Choroid plexus epithelial cell (primary cell): ENCODE data around the gene SLC4A1.

Experiments
- DNase-seq: peaks from one replicate; pipeline ENCODE4 v3.0.0-alpha.2; 2010; ENCODE audit warnings: low read depth
- H3K4me3 ChIP-seq: 2 replicates; pipeline ENCODE4 v1.5.1; 2011; ENCODE audit warnings: low read depth, mild to moderate bottlenecking, control low read depth, low read length, moderate library complexity
- TF ChIP-seq, protein P1 (sequence below): conservative IDR thresholded peaks from 2 replicates; pipeline ENCODE4 v1.5.1; 2011; ENCODE audit warnings: low read depth, mild to moderate bottlenecking, control low read depth, inconsistent platforms, low read length, moderate library complexity

The SLC4A1 gene

GRCh38 chr17:44284024-44284400, 16.1 kb upstream of the SLC4A1 start:
- TF ChIP-seq, protein P1, sequence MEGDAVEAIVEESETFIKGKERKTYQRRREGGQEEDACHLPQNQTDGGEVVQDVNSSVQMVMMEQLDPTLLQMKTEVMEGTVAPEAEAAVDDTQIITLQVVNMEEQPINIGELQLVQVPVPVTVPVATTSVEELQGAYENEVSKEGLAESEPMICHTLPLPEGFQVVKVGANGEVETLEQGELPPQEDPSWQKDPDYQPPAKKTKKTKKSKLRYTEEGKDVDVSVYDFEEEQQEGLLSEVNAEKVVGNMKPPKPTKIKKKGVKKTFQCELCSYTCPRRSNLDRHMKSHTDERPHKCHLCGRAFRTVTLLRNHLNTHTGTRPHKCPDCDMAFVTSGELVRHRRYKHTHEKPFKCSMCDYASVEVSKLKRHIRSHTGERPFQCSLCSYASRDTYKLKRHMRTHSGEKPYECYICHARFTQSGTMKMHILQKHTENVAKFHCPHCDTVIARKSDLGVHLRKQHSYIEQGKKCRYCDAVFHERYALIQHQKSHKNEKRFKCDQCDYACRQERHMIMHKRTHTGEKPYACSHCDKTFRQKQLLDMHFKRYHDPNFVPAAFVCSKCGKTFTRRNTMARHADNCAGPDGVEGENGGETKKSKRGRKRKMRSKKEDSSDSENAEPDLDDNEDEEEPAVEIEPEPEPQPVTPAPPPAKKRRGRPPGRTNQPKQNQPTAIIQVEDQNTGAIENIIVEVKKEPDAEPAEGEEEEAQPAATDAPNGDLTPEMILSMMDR = no peak
- no peak overlapping the region for H3K4me3 ChIP-seq
- no peak for DNase-seq

- DNase-seq = no peak
- TF ChIP-seq, protein P1 = no peak
- no peak overlapping the region for H3K4me3 ChIP-seq
Measured at GRCh38 chr17:44283344-44284023, 15.5 kb upstream of the SLC4A1 start.

GRCh38 chr17:44282264-44282663, 14.3 kb upstream of the SLC4A1 start:
- DNase-seq = no peak
- no peak overlapping the region for H3K4me3 ChIP-seq
- TF ChIP-seq, protein P1 = no peak

DNA sequence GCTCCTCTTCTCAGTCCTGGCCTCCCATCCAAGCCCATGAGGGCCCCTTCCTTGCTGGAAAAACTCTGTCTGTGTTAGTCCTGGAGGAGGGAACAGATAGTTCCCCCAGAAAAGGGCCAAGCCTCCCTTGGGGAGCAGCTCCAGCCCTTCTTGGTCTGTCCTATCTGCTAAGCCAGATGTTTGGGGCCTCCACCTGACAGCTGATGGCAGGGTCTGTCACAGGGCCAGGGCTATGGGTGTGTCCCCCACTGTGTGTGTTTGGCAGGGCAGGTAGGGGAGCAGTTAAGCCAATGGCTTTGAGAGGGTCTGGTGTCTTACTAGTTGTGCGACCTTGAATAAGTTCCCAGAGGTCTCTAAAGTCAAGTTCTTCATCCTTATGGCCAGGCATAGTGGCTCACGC, 13.6 kb upstream of the SLC4A1 start:
- H3K4me3 ChIP-seq = no peak overlapping the region
- TF ChIP-seq, protein P1 = no peak
- no peak for DNase-seq

GRCh38 chr17:44280392-44280937, 12.5 kb upstream of the SLC4A1 start:
- DNase-seq = peak; percentile 18
- no peak overlapping the region for H3K4me3 ChIP-seq
- TF ChIP-seq, protein P1 = no peak

DNA sequence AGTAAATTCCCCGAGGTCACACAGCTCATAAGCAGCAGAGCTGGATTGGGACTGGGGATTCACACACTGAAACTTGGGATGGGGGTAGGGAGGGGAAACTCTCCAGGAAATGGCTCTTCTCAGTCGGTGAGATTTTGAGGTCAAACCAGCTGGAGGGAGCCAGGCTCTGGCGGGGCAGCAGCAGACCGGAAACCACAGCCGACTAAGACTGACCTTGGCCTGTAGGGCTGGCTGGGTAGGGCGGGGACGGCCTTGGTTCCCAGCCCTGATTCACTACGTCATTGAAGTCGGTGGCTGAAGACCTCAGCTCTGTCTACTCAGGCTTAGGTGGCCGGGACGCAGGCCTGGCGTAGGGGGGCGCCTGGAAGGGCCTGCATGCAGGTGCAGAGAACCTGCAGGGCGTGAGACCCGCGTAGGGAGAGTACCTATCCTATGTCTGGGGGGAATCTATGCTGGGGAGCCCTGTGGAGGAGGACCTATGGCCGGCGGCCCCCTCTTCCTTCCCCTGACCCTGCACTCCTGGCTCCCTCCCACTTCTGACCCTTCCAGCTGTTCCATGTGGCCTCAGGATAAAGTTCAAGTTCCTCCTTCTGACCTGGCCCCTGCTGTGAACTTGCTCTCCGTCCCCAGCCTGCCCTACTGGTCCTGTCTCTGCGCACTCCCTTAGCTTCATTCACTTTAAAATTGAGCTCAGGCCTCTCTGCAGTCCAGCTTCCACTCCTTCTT, 11.9 kb upstream of the SLC4A1 start:
- H3K4me3 ChIP-seq = peak overlapping the region; percentile 11
- TF ChIP-seq, protein P1 = no peak
- DNase-seq = peak; percentile 95
